Fibroblast of lung (primary cell): ENCODE data around the gene IL21R.

Experiments
- CTCF ChIP-seq, 2 donors: IDR thresholded peaks in 1 of 2; conservative IDR thresholded peaks in 1 of 2; 1 replicate in 1 of 2; 2 replicates in 1 of 2; pipeline ENCODE4 v1.5.1; 2011 to 2012; ENCODE audit warnings: low read length in 2 of 2, control low read depth in 1 of 2, inconsistent platforms in 1 of 2, low read depth in 1 of 2, mild to moderate bottlenecking in 1 of 2
- EZH2 ChIP-seq: IDR thresholded peaks from 2 replicates; pipeline ENCODE4 v1.5.1; 2012; ENCODE audit warnings: low read length, control low read depth, mild to moderate bottlenecking; ENCODE audit errors: missing control alignments

- TF ChIP-seq CTCF (conservative IDR thresholded peaks at IDR 0.05 in 1 of 2, IDR thresholded peaks at IDR 0.05 in 1 of 2; ENCODE audit: low read depth in 1 of 2, low read length in 2 of 2) = no peak
- TF ChIP-seq EZH2 = no peak
Measured at GRCh38 chr16:27498031-27498825, 96.3 kb downstream of the IL21R start.
